GM18526 (cell line): Measurements from ENCODE around the gene GOT1.

Experiments used
- POLR2A ChIP-seq: IDR thresholded peaks from 3 replicates; pipeline ENCODE4 v1.6.1; 2011; ENCODE audit not compliant: insufficient read length; ENCODE audit errors: extremely low read depth

The GOT1 gene

DNA sequence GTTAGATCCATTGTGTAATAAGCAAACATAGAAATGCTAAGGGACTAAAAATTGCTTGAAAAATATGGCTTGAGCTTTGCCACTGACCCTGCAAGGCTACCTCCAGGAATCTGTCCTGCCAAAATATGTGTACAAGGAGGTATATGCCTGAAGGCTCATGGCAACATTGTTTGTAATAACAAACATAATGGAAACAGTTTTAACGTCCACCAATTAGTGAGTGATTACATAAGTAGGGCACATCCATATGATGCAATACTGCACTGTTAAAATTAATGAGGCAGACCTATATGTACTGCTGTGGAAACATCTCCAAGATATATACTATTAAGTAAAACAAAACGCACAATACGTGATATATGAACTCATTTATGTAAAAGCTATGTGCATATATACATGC lies 13.1 kb upstream of the GOT1 start:
- no peak for TF ChIP-seq POLR2A

DNA sequence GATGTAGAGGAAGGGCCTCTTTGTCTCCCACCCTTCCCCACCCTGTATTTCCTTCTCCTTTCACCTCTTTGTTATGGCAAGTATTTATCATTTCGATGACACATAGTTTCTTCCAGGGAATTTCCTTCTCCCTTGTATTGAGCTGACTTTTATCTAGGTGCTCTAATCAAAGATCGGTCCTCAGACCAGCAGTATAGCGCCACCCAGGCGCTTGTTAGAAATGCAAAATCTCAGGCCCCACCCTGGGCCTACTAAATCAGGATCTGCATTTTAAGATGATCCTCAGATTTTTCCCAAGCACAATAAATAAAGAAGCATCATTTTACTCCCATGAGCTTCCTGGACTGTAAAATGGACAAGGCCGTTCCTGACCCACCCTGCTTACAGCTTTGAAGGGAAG lies 12.0 kb upstream of the GOT1 start:
- no peak for TF ChIP-seq POLR2A

DNA sequence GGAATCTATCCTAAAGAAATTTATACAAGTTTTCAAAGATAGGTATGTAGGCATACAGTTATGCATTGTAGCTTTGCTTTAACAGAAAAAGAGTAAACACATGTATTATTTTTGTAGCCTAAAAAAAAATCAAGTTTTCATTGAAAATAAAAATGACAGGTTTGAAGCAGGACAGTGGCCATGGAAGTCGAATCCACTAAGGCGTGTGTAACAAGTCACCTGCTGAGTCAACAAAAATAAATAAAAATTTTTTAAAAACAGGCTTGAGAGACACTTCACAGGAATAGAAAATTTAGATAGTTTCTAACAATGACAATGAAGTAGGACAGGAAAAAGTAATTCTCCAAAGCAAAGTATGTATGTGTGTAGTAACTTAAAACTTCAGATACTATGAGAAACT lies 8.5 kb upstream of the GOT1 start:
- TF ChIP-seq POLR2A: no peak

DNA sequence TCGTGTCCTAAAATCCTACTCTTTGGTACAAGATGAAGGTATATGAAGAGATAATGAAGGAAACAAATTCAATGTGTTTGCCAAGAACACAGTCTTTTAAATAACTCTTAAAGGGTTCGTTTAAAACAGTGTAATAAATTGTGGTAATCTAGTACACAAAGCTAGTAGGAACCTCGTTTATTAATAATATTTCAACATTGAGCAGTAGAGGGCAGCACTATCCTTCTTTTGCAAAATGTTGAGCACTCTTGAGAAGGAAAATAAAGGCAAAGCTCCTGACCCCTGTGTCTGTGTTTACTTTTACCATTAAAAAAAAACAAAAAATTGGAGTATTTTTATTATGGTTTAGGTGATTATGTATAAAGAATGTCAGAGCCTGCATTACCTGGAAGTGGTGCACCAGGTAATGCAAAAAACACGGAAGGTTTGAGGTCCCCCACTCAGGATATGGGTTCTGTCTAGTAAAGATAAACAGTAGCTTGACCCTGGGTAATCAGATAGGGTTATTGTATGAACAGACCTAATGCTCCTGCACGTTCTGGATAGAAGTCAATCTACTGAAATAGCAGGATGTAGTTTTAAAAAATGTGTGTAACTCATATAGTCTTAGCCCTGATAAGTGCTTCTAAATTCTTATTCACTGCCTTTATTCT lies 5.7 kb upstream of the GOT1 start:
- no peak for TF ChIP-seq POLR2A

DNA sequence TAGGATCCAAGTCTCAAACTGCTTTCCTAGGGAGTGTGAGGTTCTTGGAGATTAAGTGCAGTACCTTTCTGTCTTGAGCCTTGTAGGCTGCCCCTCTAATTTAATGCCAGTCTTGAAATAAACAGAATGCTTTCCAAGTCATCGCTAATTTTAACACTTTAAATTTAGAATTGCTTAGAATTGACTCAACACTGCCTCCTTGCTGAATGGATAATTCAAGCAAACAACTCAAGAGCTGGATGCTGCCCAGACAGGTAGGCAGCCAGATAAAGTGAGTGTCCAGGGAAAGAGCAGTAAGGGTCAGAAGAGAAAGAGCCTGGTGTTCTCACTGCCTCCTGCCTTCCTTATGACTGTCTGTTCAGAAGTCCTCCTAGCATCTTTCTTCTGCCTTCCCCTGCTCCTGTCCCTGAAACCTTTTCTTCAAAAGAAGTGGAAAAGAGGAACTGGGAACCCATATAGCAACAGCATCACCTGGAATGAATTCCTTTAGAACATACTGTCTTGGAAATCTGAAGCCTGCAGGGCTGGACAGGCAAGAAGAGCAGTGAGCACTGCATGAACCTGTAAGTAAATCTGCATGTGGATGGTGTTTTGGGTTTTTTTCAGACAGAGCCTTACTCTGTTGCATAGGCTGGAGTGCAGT lies 3.1 kb upstream of the GOT1 start:
- TF ChIP-seq POLR2A: no peak

DNA sequence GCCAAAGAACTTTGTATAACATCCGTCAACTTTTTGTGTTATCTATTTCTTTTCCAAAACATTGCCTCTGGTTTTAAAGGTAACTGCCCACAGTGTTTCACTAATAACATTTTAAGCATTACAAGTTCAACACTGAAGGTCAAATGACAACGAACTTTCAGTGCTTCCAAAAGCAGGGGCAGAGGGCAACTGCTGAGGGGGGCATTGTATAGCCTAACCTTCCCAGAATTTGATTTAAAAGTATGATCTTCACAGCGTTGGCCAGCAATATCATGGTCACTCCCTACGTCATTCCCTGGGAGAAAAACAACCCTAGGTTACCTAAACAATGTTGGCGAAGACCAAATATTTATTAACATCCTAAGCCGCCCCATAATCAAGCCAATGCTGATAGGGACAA lies 2.5 kb upstream of the GOT1 start:
- no peak for TF ChIP-seq POLR2A

DNA sequence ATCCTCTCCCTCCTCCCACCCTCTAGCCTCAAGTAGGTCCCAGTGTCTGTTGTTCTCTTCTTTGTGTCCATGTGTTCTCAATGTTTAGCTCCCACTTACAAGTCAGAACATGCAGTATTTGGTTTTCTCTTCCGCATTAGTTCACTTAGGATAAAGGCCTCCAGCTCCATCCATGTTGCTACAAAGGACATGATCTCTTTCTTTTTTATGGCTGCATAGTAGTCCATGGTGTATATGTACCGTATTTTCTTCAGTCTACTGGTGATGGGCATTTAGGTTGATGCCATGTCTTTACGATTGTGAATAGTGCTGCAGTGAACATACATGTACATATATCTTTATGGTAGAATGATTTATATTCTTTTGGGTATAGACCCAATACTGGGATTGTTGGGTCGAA lies 1.6 kb upstream of the GOT1 start:
- TF ChIP-seq POLR2A: no peak

DNA sequence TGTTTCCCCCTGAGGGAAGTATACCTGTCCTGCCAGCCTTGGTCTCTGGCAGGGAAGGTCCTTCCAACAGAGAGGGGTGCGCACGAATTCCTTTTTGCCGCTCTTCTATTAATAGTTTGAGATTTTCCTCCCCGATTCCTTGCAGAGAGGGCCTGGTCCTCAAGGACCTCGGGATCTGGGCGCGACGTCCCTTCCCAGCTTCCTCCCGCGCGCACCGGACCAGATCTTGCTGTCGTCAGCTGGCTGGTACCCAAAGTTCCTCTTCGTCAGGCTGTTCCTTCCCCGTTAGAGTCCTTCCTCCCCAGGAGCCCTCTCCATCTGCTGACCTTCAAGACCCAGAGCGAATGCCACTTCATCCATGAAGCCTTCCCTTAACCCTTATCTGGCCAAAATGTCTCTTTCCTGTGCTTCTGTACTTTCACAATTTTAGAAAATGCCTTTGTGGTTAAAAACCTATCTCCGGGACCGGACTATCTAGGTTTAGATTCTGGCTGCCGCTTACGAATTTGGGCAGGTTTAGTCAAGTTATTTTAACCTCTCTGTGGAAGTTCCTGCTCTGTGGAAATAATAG lies 851 bp upstream of the GOT1 start:
- TF ChIP-seq POLR2A: no peak

DNA sequence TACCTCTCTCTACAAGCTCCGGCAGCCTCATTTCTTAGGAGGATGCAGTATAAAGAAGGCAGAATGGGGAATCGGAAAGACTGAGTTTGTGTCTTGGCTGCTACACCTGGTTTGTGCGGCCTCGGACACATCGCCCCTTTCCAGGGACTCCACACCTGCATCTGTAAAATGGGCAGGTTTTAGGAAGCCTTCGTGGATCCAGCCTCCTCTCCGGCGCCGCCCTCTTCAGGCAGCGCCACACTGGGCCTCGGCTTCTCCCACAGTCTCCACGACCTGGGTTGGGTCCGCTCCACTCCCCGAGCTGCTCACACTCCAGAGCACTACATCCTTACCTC lies 341 bp downstream of the GOT1 start:
- TF ChIP-seq POLR2A: no peak

DNA sequence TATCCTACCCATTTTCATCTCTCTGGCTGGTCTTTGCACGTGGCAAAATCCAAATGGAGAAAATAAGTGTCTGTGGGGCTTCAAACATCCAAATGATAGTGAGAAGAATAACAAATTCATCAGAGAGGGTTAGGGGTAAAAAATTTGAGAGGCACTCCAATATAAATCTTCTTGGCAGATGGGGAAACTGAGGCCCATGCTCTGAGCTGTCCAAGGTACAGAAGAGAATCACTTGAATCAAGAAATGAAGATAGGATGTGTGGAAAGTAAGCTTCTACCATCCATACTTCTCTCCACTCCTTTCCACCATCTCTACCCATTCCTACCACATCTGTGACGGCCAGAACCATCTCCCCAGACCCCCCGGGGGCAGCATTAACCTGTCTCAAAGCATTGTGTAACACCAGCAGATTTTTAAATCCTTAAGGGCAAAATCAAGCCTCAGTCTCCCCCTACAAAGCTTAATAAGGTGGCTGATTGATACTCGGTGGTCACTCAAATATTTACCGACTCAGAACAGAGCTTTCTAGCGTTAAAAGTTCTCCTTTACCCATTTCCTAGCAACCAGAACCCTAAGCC lies 818 bp downstream of the GOT1 start:
- TF ChIP-seq POLR2A: no peak

DNA sequence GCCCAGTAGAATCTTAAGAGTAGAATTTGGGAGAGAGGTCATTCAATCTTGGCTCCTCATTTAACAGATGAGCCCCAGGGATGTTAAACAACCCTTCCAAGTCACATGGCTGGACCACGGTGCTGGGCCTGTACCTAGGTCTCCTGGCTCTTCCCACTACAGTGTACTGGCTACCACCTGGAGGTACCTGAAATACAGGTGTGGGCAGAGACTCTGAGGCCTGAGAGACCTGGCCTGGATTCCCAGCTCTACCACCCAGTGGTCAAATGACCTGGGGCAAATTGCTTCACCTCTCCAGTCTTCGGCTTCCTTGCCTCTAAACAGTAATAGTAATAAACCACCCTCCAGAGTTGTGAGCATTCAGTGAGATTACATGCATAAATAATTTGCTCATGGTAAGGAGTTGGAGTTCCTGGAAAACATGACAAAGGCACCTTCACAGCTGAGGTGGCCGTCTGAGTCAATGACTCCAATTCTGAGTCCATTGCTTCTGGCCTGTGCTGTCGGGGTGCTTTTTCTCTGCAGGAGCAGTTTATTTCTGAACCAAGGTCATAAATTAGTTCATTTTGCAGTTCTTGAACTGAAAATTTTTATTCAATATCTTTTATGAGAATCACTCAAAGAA lies 2.7 kb downstream of the GOT1 start:
- no peak for TF ChIP-seq POLR2A

DNA sequence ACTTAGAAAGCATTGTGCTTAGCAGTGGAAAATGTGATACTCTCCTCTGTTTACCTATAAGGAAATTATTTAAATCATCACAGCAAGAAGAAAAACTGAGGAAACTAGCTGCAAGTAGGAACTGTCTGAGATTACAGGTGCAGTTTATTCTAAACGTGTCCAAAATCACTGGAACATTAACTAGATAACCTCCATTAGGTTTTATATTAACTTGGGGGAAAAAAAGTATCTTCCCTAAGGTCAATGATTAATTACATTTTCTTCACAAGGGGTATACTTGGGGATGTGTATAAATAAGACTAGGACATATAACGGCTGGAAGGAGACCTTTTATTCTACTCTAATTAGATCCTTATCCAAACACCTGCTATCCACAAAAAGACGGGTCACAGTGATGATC lies 3.7 kb downstream of the GOT1 start:
- no peak for TF ChIP-seq POLR2A

DNA sequence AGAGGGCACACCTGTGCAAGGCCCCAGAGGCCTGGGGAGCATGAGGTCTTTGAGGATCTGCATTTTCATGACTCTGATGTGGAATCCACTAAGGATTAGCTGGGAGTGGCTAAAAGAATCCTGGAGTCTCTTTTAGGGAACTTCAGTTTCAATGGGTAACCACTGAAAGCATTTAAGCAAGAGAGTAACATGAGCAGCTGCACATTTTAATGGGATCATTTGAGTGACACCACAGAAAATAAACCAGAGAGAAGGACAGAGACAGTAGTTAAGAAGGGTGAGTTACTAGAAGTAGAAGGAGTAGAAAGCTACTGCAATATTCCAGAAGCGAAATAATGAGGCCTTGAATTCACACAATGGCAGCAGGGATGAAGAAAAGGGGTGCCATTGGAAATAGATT lies 5.2 kb downstream of the GOT1 start:
- TF ChIP-seq POLR2A: no peak

DNA sequence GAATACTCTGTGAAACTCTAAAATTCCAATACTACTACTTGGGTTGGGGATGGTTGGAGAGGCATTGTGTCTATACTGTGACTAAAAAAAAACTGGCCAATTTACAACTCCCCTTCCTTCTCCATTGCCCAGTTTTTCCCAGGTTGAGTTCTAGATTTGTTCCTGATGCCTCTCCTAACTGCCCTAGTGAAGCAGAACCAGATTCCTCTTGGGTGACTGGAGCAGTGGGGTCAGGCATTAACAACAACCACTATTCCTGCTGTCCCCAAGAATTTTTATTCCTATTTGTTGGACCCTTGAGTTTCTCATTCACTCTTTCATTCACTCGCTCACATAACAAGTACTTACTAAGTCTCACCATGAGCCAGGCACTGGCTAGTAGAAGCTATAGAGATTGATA lies 5.8 kb downstream of the GOT1 start:
- no peak for TF ChIP-seq POLR2A

DNA sequence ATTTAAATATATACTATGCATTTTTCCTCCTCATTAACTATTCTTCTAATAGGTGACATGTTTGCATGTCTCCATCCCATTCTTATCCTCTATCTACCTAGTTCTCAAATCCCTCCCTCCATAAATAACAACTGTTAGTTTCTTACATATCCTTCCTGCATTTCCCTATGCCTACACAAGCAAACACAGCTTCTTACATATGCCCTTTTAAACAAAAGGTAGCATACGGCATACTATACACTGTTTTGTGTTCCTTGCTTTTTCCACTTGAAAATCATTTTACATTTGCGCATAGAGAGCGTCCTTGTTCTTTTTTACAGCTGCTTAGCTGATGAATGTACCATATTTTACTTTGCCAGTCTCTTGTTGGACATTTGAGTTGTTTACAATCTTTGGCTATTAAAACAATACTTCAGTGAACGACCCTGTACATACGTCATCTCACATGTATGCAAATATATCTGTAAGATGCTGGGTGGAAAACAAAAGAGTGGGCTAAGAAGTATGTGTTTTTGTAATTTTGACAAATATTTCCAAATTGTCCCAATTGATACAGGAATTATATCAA lies 7.8 kb downstream of the GOT1 start:
- TF ChIP-seq POLR2A: no peak

DNA sequence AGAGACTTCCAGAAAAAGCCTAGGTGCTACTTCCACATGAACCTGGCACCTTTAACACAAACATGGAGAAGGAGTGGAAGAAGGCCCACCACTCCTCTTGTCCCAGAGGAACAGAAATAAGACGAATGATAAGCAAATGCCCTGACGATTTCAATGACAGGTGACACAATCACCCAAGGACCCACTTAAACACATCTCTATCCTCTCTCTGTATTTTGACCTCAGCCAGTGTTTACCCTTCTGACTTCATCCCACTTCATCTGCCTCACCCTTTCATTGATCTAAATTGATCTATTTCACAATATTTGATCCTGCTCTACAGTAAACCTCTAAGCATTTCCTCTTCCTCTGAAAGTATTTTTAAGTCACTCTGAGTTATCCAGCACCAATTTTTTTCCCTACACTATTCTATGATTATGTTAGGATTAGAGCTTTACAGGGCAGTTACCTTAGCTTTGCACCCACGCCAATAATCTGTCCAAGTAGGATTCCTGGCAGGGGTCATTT lies 9.1 kb downstream of the GOT1 start:
- TF ChIP-seq POLR2A: no peak

DNA sequence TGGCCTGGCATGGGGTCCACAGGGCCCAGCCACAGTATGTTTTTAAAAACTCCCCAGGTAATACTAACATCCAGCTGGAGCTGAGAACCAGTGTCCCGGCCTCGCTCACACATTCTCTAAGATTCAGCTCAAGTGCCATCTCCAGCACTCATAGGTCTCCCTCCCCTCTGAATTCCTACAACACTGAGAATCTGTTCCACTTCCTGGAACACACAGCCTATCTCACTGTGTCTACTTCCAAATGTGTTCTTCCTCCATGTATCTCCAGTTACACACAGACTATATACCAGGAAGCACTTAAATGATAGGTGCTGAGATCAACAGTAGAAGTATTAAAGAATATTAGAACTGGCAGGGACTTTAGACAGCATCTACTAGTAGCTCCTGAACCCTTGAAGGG lies 10.7 kb downstream of the GOT1 start:
- TF ChIP-seq POLR2A: no peak
